HepG2 (cell line): ENCODE results near the gene FOCAD. TPM values are rescaled to one million over a fixed set of nuclear protein-coding genes. Genes with fewer than 3 reads are reported as not detected.

Experiments
- AGO1 ChIP-seq: fragments of 200-400 bp; formaldehyde crosslinking; IDR thresholded peaks from 2 replicates; pipeline ENCODE4 v1.6.1; 2017; ENCODE audit warnings: mild to moderate bottlenecking, low read depth, low read length, moderate library complexity; ENCODE audit not compliant: poor library complexity, severe bottlenecking
- ATRX ChIP-seq: sonication (generic); formaldehyde crosslinking; IDR thresholded peaks from 2 replicates; pipeline ENCODE4 v1.4.0; 2020; ENCODE audit warnings: missing genetic modification reagents, borderline replicate concordance
- CEBPG ChIP-seq: IDR thresholded peaks from 2 replicates; pipeline ENCODE4 v1.6.1; 2016
- CHCHD3 ChIP-seq: sonication (generic); formaldehyde crosslinking; IDR thresholded peaks from 2 replicates; pipeline ENCODE4 v1.8.0; 2022; ENCODE audit warnings: mild to moderate bottlenecking, missing genetic modification reagents, moderate library complexity
- CHD2 ChIP-seq: IDR thresholded peaks from 2 replicates; pipeline ENCODE4 v1.6.1; 2011; ENCODE audit warnings: low read depth, low read length, improper control_type of control experiment
- DMAP1 ChIP-seq: IDR thresholded peaks from 2 replicates; pipeline ENCODE4 v1.6.1; 2016
- IRX3 ChIP-seq: sonication (generic); formaldehyde crosslinking; IDR thresholded peaks from 2 replicates; pipeline ENCODE4 v1.8.1; 2023; ENCODE audit warnings: mild to moderate bottlenecking, low read depth, missing genetic modification reagents, borderline replicate concordance
- KDM5B ChIP-seq: sonication (generic); formaldehyde crosslinking; IDR thresholded peaks from 2 replicates; pipeline ENCODE4 v1.4.0; 2020; ENCODE audit warnings: missing genetic modification reagents, mild to moderate bottlenecking, borderline replicate concordance
- KLF9 ChIP-seq: IDR thresholded peaks from 2 replicates; pipeline ENCODE4 v1.6.1; 2016; ENCODE audit warnings: low read depth
- MAFK ChIP-seq, 2 experiments: IDR thresholded peaks in 1 of 2; conservative IDR thresholded peaks in 1 of 2; 2 replicates each; pipeline ENCODE4 v1.6.1; 2011; ENCODE audit warnings: improper control_type of control experiment in 2 of 2, low read length in 2 of 2
- MTERF4 ChIP-seq: sonication (generic); formaldehyde crosslinking; IDR thresholded peaks from 2 replicates; pipeline ENCODE4 v1.8.0; 2023; ENCODE audit warnings: mild to moderate bottlenecking, missing genetic modification reagents
- RFXAP ChIP-seq: sonication (generic); formaldehyde crosslinking; IDR thresholded peaks from 2 replicates; pipeline ENCODE4 v1.4.0; 2020; ENCODE audit warnings: missing genetic modification reagents, borderline replicate concordance
- SMAD9 ChIP-seq: sonication (generic); formaldehyde crosslinking; IDR thresholded peaks from 2 replicates; pipeline ENCODE4 v1.5.1; 2020; ENCODE audit warnings: mild to moderate bottlenecking, missing genetic modification reagents
- SNAPC2 ChIP-seq: sonication (generic); formaldehyde crosslinking; IDR thresholded peaks from 2 replicates; pipeline ENCODE4 v1.8.1; 2022; ENCODE audit warnings: mild to moderate bottlenecking, missing genetic modification reagents
- SP5 ChIP-seq: IDR thresholded peaks from 2 replicates; pipeline ENCODE4 v1.6.1; 2016; ENCODE audit warnings: low read depth, borderline replicate concordance
- SRSF4 ChIP-seq: fragments of 200-400 bp; formaldehyde crosslinking; IDR thresholded peaks from one replicate; pipeline ENCODE4 v1.6.1; 2018; ENCODE audit warnings: mild to moderate bottlenecking, low read depth, low read length, moderate library complexity; ENCODE audit not compliant: poor library complexity, severe bottlenecking
- THAP9 ChIP-seq: sonication (generic); formaldehyde crosslinking; IDR thresholded peaks from 2 replicates; pipeline ENCODE4; 2020; ENCODE audit warnings: missing genetic modification reagents, mild to moderate bottlenecking, borderline replicate concordance
- WIZ ChIP-seq: sonication (generic); formaldehyde crosslinking; IDR thresholded peaks from 2 replicates; pipeline ENCODE4 v1.5.1; 2020; ENCODE audit warnings: mild to moderate bottlenecking, missing genetic modification reagents
- ZFP91 ChIP-seq: sonication (generic); formaldehyde crosslinking; IDR thresholded peaks from 2 replicates; pipeline ENCODE4 v1.9.0; 2022; ENCODE audit warnings: missing genetic modification reagents, mild to moderate bottlenecking, borderline replicate concordance
- ZNF24 ChIP-seq: fragments of 450-650 bp; IDR thresholded peaks from 2 replicates; pipeline ENCODE4 v1.6.1; 2017; ENCODE audit warnings: antibody characterized with exemption, mild to moderate bottlenecking
- ZNF251 ChIP-seq: sonication (generic); formaldehyde crosslinking; IDR thresholded peaks from 2 replicates; pipeline ENCODE4 v1.9.0; 2021; ENCODE audit warnings: mild to moderate bottlenecking, missing genetic modification reagents
- ZNF33A ChIP-seq: sonication (generic); formaldehyde crosslinking; IDR thresholded peaks from 2 replicates; pipeline ENCODE4 v1.5.1; 2020; ENCODE audit warnings: missing genetic modification reagents, mild to moderate bottlenecking, moderate library complexity, borderline replicate concordance
- ZNF567 ChIP-seq: sonication (generic); formaldehyde crosslinking; IDR thresholded peaks from 2 replicates; pipeline ENCODE4 v1.8.1; 2023; ENCODE audit warnings: mild to moderate bottlenecking, missing genetic modification reagents, borderline replicate concordance
- ZNF569 ChIP-seq: sonication (generic); formaldehyde crosslinking; IDR thresholded peaks from 2 replicates; pipeline ENCODE4 v1.5.0; 2020; ENCODE audit warnings: mild to moderate bottlenecking, missing genetic modification reagents, moderate library complexity, borderline replicate concordance
- polyA plus RNA-seq, 8 experiments: library from polyadenylated mRNA; depleted of rRNA in 3 of 8; stranded (reverse) in 7 of 8; unstranded in 1 of 8; fragments of >200 nt; fragmentation: Illumina TruSeq in 4 of 8; extraction: Trizol in 4 of 8; gene quantifications; 2 replicates each; pipeline versions ENCODE4 v1.2.1 to v1.2.3, GENCODE V29; 2011 to 2016; ENCODE audit warnings: low read depth in 4 of 8, missing spikeins in 1 of 8, mixed read lengths in 1 of 8; ENCODE audit not compliant: insufficient read depth in 1 of 8
- total RNA-seq, 5 experiments: library from RNA; depleted of rRNA; stranded (reverse); fragments of >200 nt; fragmentation: Illumina TruSeq; extraction: Trizol; gene quantifications; 2 replicates each; pipeline ENCODE4 v1.2.3, GENCODE V29; 2016; ENCODE audit warnings: low read depth in 1 of 5

Gene FOCAD
- total and polyA plus RNA-seq, 2 of the 13 experiments (the other 11 are each of a cell fraction or from before 2014, with no cell fraction given) = 18.0 to 31.1 TPM

DNA sequence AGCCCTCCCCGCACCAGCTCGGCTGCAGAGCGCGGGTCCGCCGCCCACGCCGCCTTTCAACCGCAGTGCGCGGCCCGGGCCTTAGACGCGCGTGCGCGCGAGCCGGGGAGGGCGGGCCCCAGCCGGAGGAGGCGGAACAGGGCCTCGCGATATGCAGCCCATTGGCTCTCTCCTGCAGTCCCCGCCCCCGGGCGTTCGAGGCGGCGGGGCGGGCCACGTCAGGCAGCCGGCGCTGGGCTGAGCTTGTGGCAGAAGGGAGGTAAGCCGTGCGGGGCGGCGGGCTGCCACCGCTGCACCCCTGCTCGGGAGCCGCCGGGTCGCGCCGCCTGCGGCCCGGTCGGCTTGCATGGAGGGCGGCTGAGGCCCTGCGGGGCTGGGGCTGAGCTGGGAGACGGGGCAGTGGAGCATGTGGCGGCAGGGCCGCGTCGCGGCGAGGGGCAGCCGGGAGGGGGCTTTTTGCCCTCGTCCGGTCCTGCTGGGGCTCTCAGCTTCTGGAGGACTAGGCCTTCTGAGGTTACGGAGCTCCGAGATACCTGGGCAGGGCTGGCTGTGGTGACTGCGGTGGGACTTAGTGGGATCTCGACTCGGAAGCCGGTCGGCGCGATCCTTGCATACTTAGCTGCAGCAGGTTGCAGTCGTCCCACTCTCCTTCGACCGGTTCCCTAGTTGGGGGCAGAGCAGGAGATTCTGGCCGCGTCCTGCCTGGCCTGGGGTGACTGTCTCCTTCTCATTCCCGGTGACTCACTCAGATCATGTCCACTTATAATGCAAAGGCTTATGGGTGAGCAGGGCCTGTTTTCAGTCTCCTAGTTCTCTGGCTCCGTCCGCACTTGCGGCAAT lies at the start of gene FOCAD (continued):
- peak; percentile 59; the same call in 1 of the 2 replicates for TF ChIP-seq ZFP91
- no peak for TF ChIP-seq WIZ (CRISPR knock-in tag)
- TF ChIP-seq ZNF569 (CRISPR knock-in tag) = no peak
- no peak for TF ChIP-seq SMAD9 (CRISPR knock-in tag)
- TF ChIP-seq DMAP1 = no peak
- TF ChIP-seq SP5 (CRISPR knock-in tag) = peak; percentile 32; the same call in 1 of the 2 replicates
- peak; percentile 85; the same call in 1 of the 2 replicates for TF ChIP-seq RFXAP
- no peak for TF ChIP-seq SRSF4
- no peak for TF ChIP-seq MAFK (conservative IDR thresholded peaks at IDR 0.05 in 1 of 2, IDR thresholded peaks at IDR 0.05 in 1 of 2; ENCODE audit: low read length in 2 of 2)
- TF ChIP-seq THAP9 (CRISPR knock-in tag) = no peak; the same call in 1 of the 2 replicates
- TF ChIP-seq AGO1 = peak; percentile 59
- TF ChIP-seq KDM5B (CRISPR knock-in tag) = peak; percentile 97
- no peak for TF ChIP-seq ZNF567 (CRISPR knock-in tag)
- TF ChIP-seq ZNF24 = no peak
- TF ChIP-seq ATRX (CRISPR knock-in tag) = no peak
- TF ChIP-seq KLF9 = no peak
- peak; percentile 85 for TF ChIP-seq SNAPC2 (CRISPR knock-in tag)
- TF ChIP-seq ZNF251 (CRISPR knock-in tag) = no peak
- peak; percentile 89 for TF ChIP-seq CHD2
- no peak for TF ChIP-seq MTERF4 (CRISPR knock-in tag)
- no peak for TF ChIP-seq ZNF33A (CRISPR knock-in tag)
- 0 out of 2 replicates have a peak, but pooled peaks have one; percentile 85 for TF ChIP-seq CHCHD3 (CRISPR knock-in tag)
- TF ChIP-seq IRX3 (CRISPR knock-in tag) = peak; percentile 92; the same call in 1 of the 2 replicates
- TF ChIP-seq CEBPG (CRISPR knock-in tag) = no peak
